Measurements from ENCODE around the gene C1orf141. TPM values are rescaled to one million over a fixed set of nuclear protein-coding genes. Genes with fewer than 3 reads are reported as not detected.
"Not testable (repeated sequence)": the region's sequence is repeated elsewhere in the genome, so short reads cannot be mapped to it uniquely, and the experiment has no call there.

Gene C1orf141
- total RNA-seq, 2 donors from 2014 or later = not detected

- H3K27me3 Mint-ChIP-seq = peaks cover 12% of the 10 kb centered on the region
- no peak for ATAC-seq
- peaks cover 3% of the 10 kb centered on the region for H3K36me3 Mint-ChIP-seq (ENCODE audit: low read depth)
- no peak overlapping the region for H3K27ac Mint-ChIP-seq
- H3K4me3 Mint-ChIP-seq = no peak overlapping the region
- H3K4me1 Mint-ChIP-seq = peaks cover 12% of the 10 kb centered on the region
- DNase-seq = no peak
- H3K9me3 ChIP-seq (ENCODE audit: control insufficient read depth, low read length, poor library complexity, severe bottlenecking) = no peaks in the 10 kb centered on the region
Measured at GRCh38 chr1:67158401-67158800, 23.6 kb upstream of the C1orf141 start.

GRCh38 chr1:67150931-67151330 lies 16.2 kb upstream of the C1orf141 start:
- no peak overlapping the region for H3K27ac Mint-ChIP-seq
- peaks cover 2% of the 10 kb centered on the region for H3K36me3 Mint-ChIP-seq (ENCODE audit: low read depth)
- DNase-seq (no peak), ATAC-seq (no peak)
- peaks cover 7% of the 10 kb centered on the region for H3K27me3 Mint-ChIP-seq
- no peaks in the 10 kb centered on the region for H3K9me3 ChIP-seq (ENCODE audit: control insufficient read depth, low read length, poor library complexity, severe bottlenecking)
- H3K4me3 Mint-ChIP-seq = no peak overlapping the region
- H3K4me1 Mint-ChIP-seq = peaks cover 19% of the 10 kb centered on the region

DNA sequence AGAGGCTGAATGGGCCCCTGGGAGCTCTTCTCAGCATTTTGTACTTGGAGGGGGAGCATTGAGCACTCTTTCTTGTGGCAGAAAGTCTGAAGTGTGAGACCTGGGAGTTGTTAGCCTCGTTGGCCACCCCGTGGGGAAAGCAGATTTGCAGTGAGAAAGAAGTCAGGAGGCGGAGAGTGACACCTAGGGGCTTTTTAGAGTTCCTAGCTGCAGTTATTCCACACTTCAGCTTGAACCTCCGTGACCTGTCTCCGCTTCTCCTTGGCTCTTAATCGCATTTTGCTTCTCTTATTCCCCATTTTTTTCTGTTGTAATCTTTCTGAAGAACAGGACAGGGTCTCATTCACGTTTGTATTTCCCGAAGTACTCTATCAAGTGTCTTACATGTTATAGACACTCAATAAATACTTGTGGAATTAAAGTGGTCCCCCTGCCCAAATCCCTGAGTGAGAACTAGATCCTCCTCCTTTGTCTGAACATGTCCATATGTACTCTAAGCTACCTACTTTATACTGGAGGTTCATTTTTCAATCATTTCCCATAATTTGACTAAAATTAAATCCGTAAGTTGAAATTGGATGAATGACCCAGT lies 14.5 kb upstream of the C1orf141 start:
- H3K9me3 ChIP-seq (ENCODE audit: control insufficient read depth, low read length, poor library complexity, severe bottlenecking) = no peaks in the 10 kb centered on the region
- Mint-ChIP-seq H3K36me3 (ENCODE audit: low read depth) (peaks cover 4% of the 10 kb centered on the region), H3K27me3 (peaks cover 7% of the 10 kb centered on the region), H3K27ac (no peak overlapping the region), H3K4me1 (peaks cover 24% of the 10 kb centered on the region), H3K4me3 (no peak overlapping the region)
- ATAC-seq = peak; percentile 83
- no peak for DNase-seq

DNA sequence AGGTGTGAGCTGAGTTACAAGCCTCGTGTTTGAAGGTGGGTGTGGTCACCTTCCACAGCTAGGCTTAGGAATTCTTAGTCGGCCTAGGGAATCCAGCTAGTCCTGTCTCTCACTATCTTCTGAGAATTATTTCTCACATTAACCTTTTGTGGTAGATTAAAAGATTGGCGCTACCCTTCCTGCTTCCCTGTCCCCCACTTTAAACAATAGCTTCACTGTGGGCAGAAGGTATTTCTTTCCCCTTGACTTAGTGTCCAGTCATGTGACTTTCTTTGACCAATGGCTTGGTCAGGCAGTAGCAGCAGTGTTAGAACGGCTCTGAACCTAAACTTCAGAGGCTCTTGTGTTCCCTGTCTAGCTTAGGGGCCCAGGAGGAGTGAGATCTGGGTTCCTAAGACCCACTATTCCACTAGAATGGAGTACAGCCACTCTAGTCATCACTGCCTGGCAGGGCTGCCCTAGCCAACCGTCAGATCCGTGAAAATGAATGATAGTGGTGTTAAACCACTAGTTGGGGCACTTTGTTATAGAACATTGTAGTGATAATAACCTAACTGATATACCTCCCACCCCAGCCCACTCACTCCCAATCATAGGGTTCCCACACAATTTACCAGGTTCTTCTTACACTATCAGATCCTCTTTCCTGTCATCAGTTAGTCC lies 13.9 kb upstream of the C1orf141 start:
- peaks cover 4% of the 10 kb centered on the region for H3K36me3 Mint-ChIP-seq (ENCODE audit: low read depth)
- H3K9me3 ChIP-seq (ENCODE audit: control insufficient read depth, low read length, poor library complexity, severe bottlenecking) = no peaks in the 10 kb centered on the region
- no peak for DNase-seq
- H3K27me3 Mint-ChIP-seq = peaks cover 2% of the 10 kb centered on the region
- no peak overlapping the region for H3K27ac Mint-ChIP-seq
- H3K4me1 Mint-ChIP-seq = peaks cover 28% of the 10 kb centered on the region
- H3K4me3 Mint-ChIP-seq = no peak overlapping the region
- ATAC-seq = peak; percentile 21

- not testable (repeated sequence) for H3K27me3 Mint-ChIP-seq; H3K36me3 Mint-ChIP-seq (ENCODE audit: low read depth); H3K27ac Mint-ChIP-seq; ATAC-seq; H3K9me3 ChIP-seq (ENCODE audit: control insufficient read depth, low read length, poor library complexity, severe bottlenecking); H3K4me3 Mint-ChIP-seq; DNase-seq
- H3K4me1 Mint-ChIP-seq = peaks cover 35% of the 10 kb centered on the region
Measured at GRCh38 chr1:67147973-67148372, 13.2 kb upstream of the C1orf141 start.

- Mint-ChIP-seq H3K27ac (peak overlapping the region; percentile 9), H3K4me1 (peaks cover 37% of the 10 kb centered on the region), H3K36me3 (ENCODE audit: low read depth) (peaks cover 2% of the 10 kb centered on the region), H3K4me3 (no peak overlapping the region), H3K27me3 (no peaks in the 10 kb centered on the region)
- H3K9me3 ChIP-seq (ENCODE audit: control insufficient read depth, low read length, poor library complexity, severe bottlenecking) = no peaks in the 10 kb centered on the region
- DNase-seq = no peak
- no peak for ATAC-seq
Measured at GRCh38 chr1:67146539-67146938, 11.8 kb upstream of the C1orf141 start.

- Mint-ChIP-seq H3K4me1 (peaks cover 37% of the 10 kb centered on the region), H3K36me3 (ENCODE audit: low read depth) (peaks cover 2% of the 10 kb centered on the region), H3K27ac (peak overlapping the region; percentile 9), H3K27me3 (no peaks in the 10 kb centered on the region), H3K4me3 (no peak overlapping the region)
- H3K9me3 ChIP-seq (ENCODE audit: control insufficient read depth, low read length, poor library complexity, severe bottlenecking) = no peaks in the 10 kb centered on the region
- no peak for DNase-seq
- ATAC-seq = peak; percentile 55
Measured at GRCh38 chr1:67146101-67146500, 11.3 kb upstream of the C1orf141 start.

GRCh38 chr1:67144696-67145095 lies 9.9 kb upstream of the C1orf141 start:
- DNase-seq = no peak
- Mint-ChIP-seq H3K4me3 (peak overlapping the region; percentile 79), H3K27ac (peak overlapping the region; percentile 51), H3K4me1 (peaks cover 37% of the 10 kb centered on the region), H3K27me3 (no peaks in the 10 kb centered on the region), H3K36me3 (ENCODE audit: low read depth) (peaks cover 2% of the 10 kb centered on the region)
- peak; percentile 50 for ATAC-seq
- H3K9me3 ChIP-seq (ENCODE audit: control insufficient read depth, low read length, poor library complexity, severe bottlenecking) = no peaks in the 10 kb centered on the region

DNA sequence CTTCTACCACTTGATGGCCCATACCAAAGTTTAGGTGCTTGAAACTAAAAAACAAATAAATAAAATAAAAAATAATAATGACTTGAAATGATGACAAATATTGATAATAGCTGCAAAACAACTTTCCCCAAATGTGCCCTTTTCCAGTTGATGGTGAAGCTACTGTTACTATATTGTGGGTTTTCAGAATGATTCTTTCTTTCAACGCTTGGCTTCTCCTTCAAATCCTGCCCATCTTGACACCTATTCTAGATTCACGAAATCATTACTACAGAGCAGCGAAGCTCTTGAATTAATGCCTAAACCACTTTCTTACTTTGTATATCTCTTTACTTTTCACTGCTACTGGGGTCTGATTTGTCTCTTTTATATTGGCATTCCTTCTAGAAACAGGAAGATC lies 9.2 kb upstream of the C1orf141 start:
- H3K9me3 ChIP-seq (ENCODE audit: control insufficient read depth, low read length, poor library complexity, severe bottlenecking) = no peaks in the 10 kb centered on the region
- no peak overlapping the region for H3K27ac Mint-ChIP-seq

GRCh38 chr1:67142931-67143330 lies 8.2 kb upstream of the C1orf141 start:
- Mint-ChIP-seq H3K4me3 (peak overlapping the region; percentile 28), H3K36me3 (ENCODE audit: low read depth) (peaks cover 4% of the 10 kb centered on the region), H3K4me1 (peaks cover 27% of the 10 kb centered on the region), H3K27ac (peak overlapping the region; percentile 75), H3K27me3 (peaks cover 9% of the 10 kb centered on the region)
- ATAC-seq (peak; percentile 40), DNase-seq (no peak)
- no peaks in the 10 kb centered on the region for H3K9me3 ChIP-seq (ENCODE audit: control insufficient read depth, low read length, poor library complexity, severe bottlenecking)

More for the DNA sequence above, 9.2 kb upstream of the C1orf141 start:
- no peak for ATAC-seq
- no peak for DNase-seq
- Mint-ChIP-seq H3K4me3 (no peak overlapping the region), H3K27me3 (no peaks in the 10 kb centered on the region), H3K4me1 (peaks cover 31% of the 10 kb centered on the region), H3K36me3 (ENCODE audit: low read depth) (peaks cover 2% of the 10 kb centered on the region)

DNA sequence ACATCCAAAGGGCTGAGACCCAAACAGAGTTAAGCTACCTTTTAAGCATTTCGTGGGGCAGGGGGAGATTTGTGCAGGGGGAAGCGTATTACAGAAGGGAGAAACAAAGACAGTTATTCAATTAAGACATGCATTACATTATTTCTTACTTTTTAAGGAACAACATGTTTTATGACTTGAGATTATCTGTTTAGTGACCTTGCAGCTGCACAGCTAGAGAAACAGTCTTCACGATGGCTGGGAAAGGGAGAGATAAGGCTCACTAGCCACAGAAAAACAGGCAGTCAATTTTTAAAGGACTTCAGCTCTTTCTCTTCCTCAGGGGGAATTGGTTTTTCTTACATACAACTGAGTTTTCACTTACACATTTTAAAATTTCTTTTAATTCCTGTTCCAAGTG lies 7.1 kb upstream of the C1orf141 start:
- DNase-seq; H3K27ac Mint-ChIP-seq; ATAC-seq; H3K9me3 ChIP-seq (ENCODE audit: control insufficient read depth, low read length, poor library complexity, severe bottlenecking); H3K36me3 Mint-ChIP-seq (ENCODE audit: low read depth); H3K27me3 Mint-ChIP-seq: not testable (repeated sequence)
- Mint-ChIP-seq H3K4me1 (peaks cover 27% of the 10 kb centered on the region), H3K4me3 (peak overlapping the region; percentile 31)

DNA sequence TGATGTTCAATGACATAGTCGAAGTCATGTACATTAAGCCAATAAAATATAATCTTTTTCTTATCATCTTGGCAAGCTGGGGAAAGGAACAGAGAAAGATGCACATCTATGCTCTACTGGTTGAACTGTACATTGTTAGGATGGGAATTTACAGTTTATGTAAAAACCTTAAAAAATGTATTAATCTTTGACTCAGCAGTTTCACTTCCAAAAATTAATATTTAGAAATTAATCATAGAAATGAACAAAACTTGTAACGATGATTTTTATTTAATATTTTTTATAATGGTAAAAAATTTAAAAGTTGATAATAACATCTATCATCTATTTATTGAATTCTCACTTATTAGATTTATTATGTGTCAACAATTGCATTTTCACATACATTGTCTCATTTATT lies 5.7 kb upstream of the C1orf141 start:
- DNase-seq (no peak), ATAC-seq (no peak)
- Mint-ChIP-seq H3K4me3 (no peak overlapping the region), H3K27ac (no peak overlapping the region), H3K27me3 (peaks cover 10% of the 10 kb centered on the region), H3K36me3 (ENCODE audit: low read depth) (peaks cover 4% of the 10 kb centered on the region), H3K4me1 (peaks cover 18% of the 10 kb centered on the region)
- no peaks in the 10 kb centered on the region for H3K9me3 ChIP-seq (ENCODE audit: control insufficient read depth, low read length, poor library complexity, severe bottlenecking)

DNA sequence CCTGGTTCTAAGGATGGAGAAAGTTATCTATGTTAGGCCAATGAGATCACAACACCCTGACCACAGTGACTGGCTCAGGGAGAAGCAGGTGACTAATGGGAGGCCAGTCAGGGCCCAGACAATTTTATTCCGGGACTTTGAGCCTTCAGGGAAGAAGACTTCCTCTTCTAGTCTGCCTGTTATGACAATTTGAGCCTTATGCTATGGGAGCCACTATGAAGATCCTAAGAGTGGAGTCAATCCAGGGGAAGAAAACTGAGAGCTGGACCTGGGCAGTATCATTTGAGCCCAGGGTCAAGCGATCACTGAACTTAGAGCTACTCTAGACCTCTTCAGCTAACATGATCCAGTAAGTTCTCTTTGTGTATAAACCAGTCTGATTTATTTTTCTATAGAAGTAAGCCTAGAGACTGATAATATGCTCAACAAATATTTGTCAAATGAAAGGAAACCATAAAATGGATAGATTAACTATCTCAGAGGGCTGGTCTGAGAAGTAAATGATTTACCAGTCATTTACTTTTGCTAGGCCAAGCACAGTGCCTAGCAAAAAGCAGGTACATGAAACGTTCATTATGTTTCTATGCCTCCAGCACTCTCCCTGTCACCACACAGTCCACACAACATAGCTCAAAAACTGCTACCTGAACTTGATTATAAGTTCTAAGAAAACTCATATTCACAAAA lies 4.2 kb upstream of the C1orf141 start:
- Mint-ChIP-seq H3K36me3 (ENCODE audit: low read depth) (peaks cover 2% of the 10 kb centered on the region), H3K4me1 (peaks cover 14% of the 10 kb centered on the region), H3K4me3 (no peak overlapping the region), H3K27ac (no peak overlapping the region), H3K27me3 (peaks cover 21% of the 10 kb centered on the region)
- no peak for DNase-seq
- H3K9me3 ChIP-seq (ENCODE audit: control insufficient read depth, low read length, poor library complexity, severe bottlenecking) = no peaks in the 10 kb centered on the region
- ATAC-seq = no peak
